Esophagus squamous epithelium (tissue), 5 donors: ENCODE results near the gene PET100. TPM values are rescaled to one million over a fixed set of nuclear protein-coding genes. Genes with fewer than 3 reads are reported as not detected.

Experiments
- DNase-seq: peaks from one replicate; lab custom pipeline; 2025; lab: John Stamatoyannopoulos, UW
- H3K27ac ChIP-seq, 4 donors: fragments of 200-600 bp; sonication (generic); one replicate each; pipeline ENCODE4 v1.5.1; 2016 to 2019; ENCODE audit warnings: mild to moderate bottlenecking in 1 of 4
- H3K27me3 ChIP-seq, 4 donors: fragments of 200-600 bp; sonication (generic); 1 replicate in 3 of 4; 2 replicates in 1 of 4; pipeline versions ENCODE4 v1.5.1 to v1.6.0; 2017 to 2021; ENCODE audit warnings: antibody characterized with exemption in 1 of 4
- H3K36me3 ChIP-seq, 3 donors: fragments of 200-600 bp; sonication (generic); one replicate each; pipeline ENCODE4 v1.5.1; 2016 to 2019
- H3K4me1 ChIP-seq, 3 donors: fragments of 200-600 bp; sonication (generic); one replicate each; pipeline ENCODE4 v1.5.1; 2017 to 2019
- H3K4me3 ChIP-seq, 4 donors: fragments of 200-600 bp; sonication (generic); 1 replicate in 3 of 4; 2 replicates in 1 of 4; pipeline ENCODE4 v1.5.1; 2016 to 2019; ENCODE audit warnings: mild to moderate bottlenecking in 2 of 4, moderate library complexity in 1 of 4
- H3K9me3 ChIP-seq, 3 donors: fragments of 200-600 bp; sonication (generic); one replicate each; pipeline ENCODE4 v1.5.1; 2016 to 2019
- CTCF ChIP-seq, 6 experiments: fragments of 450-650 bp in 4 of 6; fragments of 200-600 bp in 2 of 6; sonication (generic) in 2 of 6; IDR thresholded peaks; one replicate each; pipeline ENCODE4 v1.5.1; 2016 to 2019; ENCODE audit warnings: antibody characterized with exemption in 6 of 6, mild to moderate bottlenecking in 4 of 6, moderate library complexity in 4 of 6
- POLR2A ChIP-seq, 4 donors: fragments of 450-650 bp; IDR thresholded peaks; one replicate each; pipeline ENCODE4 v1.6.1; 2017; ENCODE audit warnings: antibody characterized with exemption in 4 of 4, mild to moderate bottlenecking in 4 of 4, moderate library complexity in 3 of 4
- WGBS, 2 donors: methylation state at CpG; one replicate each; pipeline ENCODE4 v1.1.5; 2018; 5-methylcytosine and 5-hydroxymethylcytosine counted together
- intact Hi-C: fragments of 100-400 bp; cut with DNase I; formaldehyde crosslinking; loops from one replicate; pipeline ENCODE4 v1.15.0; 2022
- total RNA-seq, 4 donors: library from RNA; depleted of rRNA; stranded (reverse); fragments of >200 nt; gene quantifications; one replicate each; pipeline ENCODE4 v1.1.0, GENCODE V29; 2016
- donor health status: DM: yes; HTN: yes; CAD: no.

PET100 gene
- total RNA-seq, 4 donors from 2014 or later, result 22.9 to 43.1 (median 25.7) TPM

DNA sequence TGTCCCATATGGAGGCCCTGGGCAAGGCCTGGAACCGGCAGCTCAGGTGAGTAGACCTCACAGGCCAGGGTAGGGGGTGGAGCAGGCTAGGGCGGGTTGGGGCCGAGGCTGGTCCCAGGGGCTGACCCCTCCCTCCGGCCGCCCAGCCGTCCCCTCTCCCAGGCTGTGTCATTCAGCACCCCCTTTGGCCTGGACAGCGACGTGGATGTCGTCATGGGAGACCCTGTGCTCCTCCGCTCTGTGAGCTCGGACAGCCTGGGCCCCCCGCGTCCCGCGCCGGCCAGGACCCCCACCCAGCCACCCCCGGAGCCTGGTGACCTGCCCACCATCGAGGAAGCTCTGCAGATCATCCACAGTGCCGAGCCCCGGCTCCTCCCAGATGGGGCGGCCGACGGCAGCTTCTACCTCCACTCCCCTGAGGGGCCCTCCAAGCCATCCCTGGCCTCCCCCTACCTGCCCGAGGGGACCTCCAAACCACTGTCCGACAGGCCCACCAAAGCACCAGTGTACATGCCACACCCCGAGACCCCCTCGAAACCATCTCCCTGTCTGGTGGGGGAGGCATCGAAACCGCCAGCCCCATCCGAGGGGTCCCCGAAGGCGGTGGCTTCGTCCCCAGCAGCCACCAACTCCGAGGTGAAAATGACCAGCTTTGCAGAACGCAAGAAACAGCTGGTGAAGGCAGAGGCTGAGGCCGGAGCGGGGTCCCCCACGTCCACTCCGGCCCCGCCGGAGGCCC, 17.9 kb upstream of the PET100 start:
- H3K27me3 ChIP-seq, result peaks cover 0 to 5% (median 0%) of the 10 kb centered on the region in 4 donors
- TF ChIP-seq CTCF (IDR thresholded peaks at IDR 0.05) (no peak), POLR2A (IDR thresholded peaks at IDR 0.05) (no peak)
- intact Hi-C loops, result no loop called here
- DNase-seq, result no peak
- peaks cover 0 to 96% (median 6%) of the 10 kb centered on the region in 3 donors for H3K36me3 ChIP-seq
- no peak overlapping the region for H3K27ac ChIP-seq
- no peaks in the 10 kb centered on the region for H3K4me1 ChIP-seq
- no peak overlapping the region for H3K4me3 ChIP-seq
- H3K9me3 ChIP-seq, result no peaks in the 10 kb centered on the region
- WGBS, 2 donors, result 90% methylated on average over 10 of the region's 41 CpGs; no CpG with 5 or more reads in 1 of the 2 donors

DNA sequence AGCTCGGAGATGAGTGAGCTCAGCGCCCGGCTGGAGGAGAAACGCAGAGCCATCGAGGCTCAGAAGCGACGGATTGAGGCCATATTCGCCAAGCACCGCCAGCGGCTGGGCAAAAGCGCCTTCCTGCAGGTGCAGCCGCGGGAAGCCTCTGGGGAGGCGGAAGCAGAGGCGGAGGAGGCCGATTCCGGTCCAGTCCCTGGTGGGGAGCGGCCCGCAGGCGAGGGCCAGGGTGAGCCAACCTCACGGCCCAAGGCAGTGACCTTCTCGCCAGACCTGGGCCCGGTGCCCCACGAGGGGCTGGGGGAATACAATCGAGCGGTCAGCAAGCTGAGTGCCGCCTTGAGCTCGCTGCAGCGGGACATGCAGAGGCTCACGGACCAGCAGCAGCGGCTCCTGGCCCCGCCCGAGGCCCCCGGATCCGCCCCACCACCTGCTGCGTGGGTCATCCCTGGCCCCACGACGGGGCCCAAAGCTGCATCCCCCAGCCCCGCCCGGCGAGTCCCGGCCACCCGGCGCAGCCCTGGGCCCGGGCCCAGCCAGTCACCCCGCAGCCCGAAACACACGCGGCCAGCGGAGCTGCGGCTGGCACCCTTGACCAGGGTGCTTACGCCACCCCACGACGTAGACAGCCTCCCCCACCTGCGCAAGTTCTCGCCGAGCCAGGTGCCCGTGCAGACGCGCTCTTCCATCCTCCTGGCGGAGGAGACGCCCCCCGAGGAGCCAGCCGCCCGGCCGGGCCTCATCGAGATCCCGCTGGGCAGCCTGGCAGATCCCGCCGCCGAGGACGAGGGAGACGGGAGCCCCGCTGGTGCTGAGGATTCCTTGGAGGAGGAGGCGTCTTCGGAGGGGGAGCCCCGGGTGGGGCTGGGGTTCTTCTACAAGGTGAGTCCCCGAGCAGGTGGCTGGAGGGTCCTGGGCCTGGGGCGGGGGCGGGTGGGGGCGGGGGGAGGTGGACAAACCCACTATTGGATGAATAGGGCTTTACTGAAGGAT, 17.0 kb upstream of the PET100 start:
- no peak for TF ChIP-seq CTCF (IDR thresholded peaks at IDR 0.05)
- TF ChIP-seq POLR2A (IDR thresholded peaks at IDR 0.05), result no peak
- no peak for DNase-seq
- intact Hi-C loops, result no loop called here
- Histone ChIP-seq H3K4me1 (peaks cover 0 to 4% (median 2%) of the 10 kb centered on the region in 3 donors), H3K36me3 (peaks cover 0 to 96% (median 6%) of the 10 kb centered on the region in 3 donors), H3K27me3 (no peaks in the 10 kb centered on the region), H3K4me3 (no peak overlapping the region), H3K9me3 (no peaks in the 10 kb centered on the region), H3K27ac (no peak overlapping the region)
- WGBS, 2 donors, result 90% methylated on average over 2 to 24 of the region's 81 CpGs

DNA sequence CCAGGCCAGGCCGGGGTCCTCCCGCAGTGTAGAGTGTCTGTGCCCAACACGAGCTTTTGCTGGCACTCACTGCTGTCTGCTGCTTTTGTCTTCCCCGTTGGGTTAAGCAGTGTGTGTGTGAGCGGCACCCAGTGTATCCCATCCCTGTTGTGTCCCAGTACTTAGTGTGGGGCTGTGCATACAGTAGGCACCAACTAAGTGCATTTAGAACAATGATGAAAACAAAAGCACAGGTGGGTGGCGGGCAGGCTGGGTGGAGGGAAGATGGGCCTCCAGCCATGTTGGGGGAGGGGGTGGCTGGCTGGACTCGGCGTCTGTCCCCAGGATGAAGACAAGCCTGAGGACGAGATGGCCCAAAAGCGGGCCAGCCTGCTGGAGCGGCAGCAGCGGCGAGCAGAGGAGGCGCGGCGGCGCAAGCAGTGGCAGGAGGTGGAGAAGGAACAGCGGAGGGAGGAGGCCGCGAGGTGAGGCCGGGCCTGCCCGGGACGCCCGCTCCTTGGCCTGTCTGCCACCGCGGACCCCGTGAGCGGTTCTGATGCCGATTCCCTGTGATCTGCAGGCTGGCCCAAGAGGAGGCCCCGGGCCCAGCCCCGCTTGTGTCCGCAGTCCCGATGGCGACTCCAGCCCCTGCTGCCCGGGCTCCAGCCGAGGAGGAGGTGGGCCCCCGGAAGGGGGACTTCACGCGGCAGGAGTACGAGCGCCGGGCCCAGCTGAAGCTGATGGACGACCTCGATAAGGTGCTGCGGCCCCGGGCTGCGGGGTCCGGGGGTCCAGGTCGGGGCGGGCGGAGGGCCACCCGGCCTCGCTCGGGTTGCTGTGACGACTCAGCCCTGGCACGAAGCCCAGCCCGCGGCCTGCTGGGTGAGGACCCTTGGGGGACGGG, 14.5 kb upstream of the PET100 start:
- Histone ChIP-seq H3K36me3 (peaks cover 2 to 96% (median 8%) of the 10 kb centered on the region in 3 donors), H3K9me3 (no peaks in the 10 kb centered on the region), H3K4me3 (no peak overlapping the region), H3K27me3 (no peaks in the 10 kb centered on the region), H3K27ac (no peak overlapping the region), H3K4me1 (peaks cover 15 to 30% (median 22%) of the 10 kb centered on the region in 3 donors)
- TF ChIP-seq POLR2A (IDR thresholded peaks at IDR 0.05) (no peak), CTCF (IDR thresholded peaks at IDR 0.05) (no peak)
- no peak for DNase-seq
- intact Hi-C loops, result no loop called here
- WGBS, 2 donors, result 80 to 90% methylated on average over 8 to 23 of the region's 59 CpGs

DNA sequence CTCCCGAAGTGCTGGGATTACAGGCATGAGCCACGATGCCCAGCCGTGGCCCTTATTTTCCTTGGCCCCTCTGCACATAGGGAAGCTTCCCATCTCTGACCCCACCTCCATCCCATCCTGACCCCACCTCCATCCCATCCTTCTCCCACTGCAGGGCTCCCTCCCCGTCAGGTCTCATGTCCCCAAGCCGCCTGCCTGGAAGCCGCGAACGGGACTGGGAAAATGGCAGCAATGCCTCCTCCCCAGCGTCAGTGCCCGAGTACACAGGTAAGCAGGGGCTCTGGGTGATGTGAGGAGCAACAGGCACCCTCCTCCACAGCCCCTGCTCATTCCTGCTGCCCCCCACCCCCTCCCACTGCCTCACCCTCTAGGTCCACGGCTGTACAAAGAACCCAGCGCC, 12.4 kb upstream of the PET100 start:
- no peak overlapping the region for H3K27ac ChIP-seq
- DNase-seq, result no peak
- 92 to 96% methylated on average over 4 to 10 of the region's 12 CpGs for WGBS, 2 donors
- peaks cover 23 to 96% (median 23%) of the 10 kb centered on the region in 3 donors for H3K36me3 ChIP-seq
- no peaks in the 10 kb centered on the region for H3K27me3 ChIP-seq
- H3K4me3 ChIP-seq, result no peak overlapping the region
- intact Hi-C loops, result no loop called here
- H3K9me3 ChIP-seq, result no peaks in the 10 kb centered on the region
- H3K4me1 ChIP-seq, result peaks cover 15 to 46% (median 26%) of the 10 kb centered on the region in 3 donors
- TF ChIP-seq CTCF (IDR thresholded peaks at IDR 0.05) (no peak), POLR2A (IDR thresholded peaks at IDR 0.05) (no peak)
